GM12878 (cell line): ENCODE measurements around the gene NOS3. TPM values are rescaled to one million over a fixed set of nuclear protein-coding genes. Genes with fewer than 3 reads are reported as not detected.

Source experiments
- ATAC-seq: fragments of 200-7000 bp; cut with Tn5 transposase; 3 replicates; pipeline ENCODE4 v1.9.1; 2020; ENCODE audit warnings: mild to moderate bottlenecking, moderate library complexity
- BruUV-seq: library from RNA; stranded (reverse); fragments of 400-500 nt; replicated peaks from 2 replicates; lab custom pipeline; 2021; lab: Mats Ljungman, UMichigan
- CTCF ChIA-PET: fragments of 300-600 bp; sonication (Branson Sonifier 250); formaldehyde crosslinking; extraction: SDS; loops from one replicate; lab custom pipeline; 2021; ENCODE audit warnings: inconsistent platforms; lab: Yijun Ruan, JAX
- POLR2A ChIA-PET: fragments of 350-600 bp; formaldehyde crosslinking; extraction: SDS; loops from one replicate; lab custom pipeline; 2021; ENCODE audit warnings: inconsistent platforms; lab: Charles Lee
- RAD21 ChIA-PET: fragments of 300-600 bp; sonication (Branson Sonifier 250); formaldehyde crosslinking; loops from one replicate; lab custom pipeline; 2023; ENCODE audit warnings: antibody characterized with exemption; ENCODE audit not compliant: unreplicated experiment; lab: Charles Lee
- SMC1A ChIA-PET: fragments of 300-600 bp; sonication (Branson Sonifier 250); formaldehyde crosslinking; loops from one replicate; lab custom pipeline; 2023; ENCODE audit not compliant: unreplicated experiment, uncharacterized antibody; lab: Charles Lee
- DNase-seq: peaks from one replicate; pipeline ENCODE4 v3.0.0-alpha.2; 2011; ENCODE audit warnings: low read depth, low spot score
- FAIRE-seq: peaks from 3 replicates; lab custom pipeline; 2011; peaks lifted over from hg19 to GRCh38; lab: Jason Lieb, UNC
- H2AFZ ChIP-seq: 2 replicates; pipeline ENCODE4 v1.6.0; 2011; ENCODE audit warnings: low read depth, low read length, control low read depth; ENCODE audit not compliant: control insufficient read depth
- H3K27ac ChIP-seq: 2 replicates; pipeline ENCODE4 v1.5.1; 2011; ENCODE audit warnings: control low read depth; ENCODE audit not compliant: control insufficient read depth, insufficient read depth
- H3K27me3 ChIP-seq, 2 experiments: replicated peaks in 1 of 2; 2 replicates each; pipeline versions ENCODE4 v1.6.0 to v1.6.1; 2011; ENCODE audit warnings: low read length in 1 of 2; ENCODE audit not compliant: control insufficient read depth in 2 of 2, insufficient read depth in 2 of 2
- H3K36me3 ChIP-seq, 2 experiments: 2 replicates each; pipeline ENCODE4 v1.5.1; 2011; ENCODE audit warnings: low read length in 1 of 2; ENCODE audit not compliant: control insufficient read depth in 2 of 2, insufficient read depth in 2 of 2
- H3K4me1 ChIP-seq: 2 replicates; pipeline ENCODE4 v1.6.1; 2011; ENCODE audit warnings: mild to moderate bottlenecking, low read length, moderate library complexity, mixed read lengths; ENCODE audit not compliant: control insufficient read depth, insufficient read depth
- H3K4me2 ChIP-seq: 2 replicates; pipeline ENCODE4 v1.6.0; 2011; ENCODE audit warnings: control low read depth; ENCODE audit not compliant: control insufficient read depth, insufficient read depth
- H3K4me3 ChIP-seq: fragments of 200-600 bp; sonication (generic); 2 replicates; pipeline ENCODE4 v1.5.1; 2016
- H3K79me2 ChIP-seq: 2 replicates; pipeline ENCODE4 v1.6.0; 2011; ENCODE audit warnings: low read length; ENCODE audit not compliant: control insufficient read depth, insufficient read depth
- H3K9ac ChIP-seq: 2 replicates; pipeline ENCODE4 v1.8.0; 2011; ENCODE audit warnings: low read length, control low read depth, mixed read lengths; ENCODE audit not compliant: control insufficient read depth, insufficient read depth
- H3K9me3 ChIP-seq: replicated peaks from 3 replicates; pipeline ENCODE4 v1.5.1; 2011; ENCODE audit warnings: mild to moderate bottlenecking, low read length; ENCODE audit not compliant: control insufficient read depth, insufficient read depth
- H4K20me1 ChIP-seq: 2 replicates; pipeline ENCODE4 v1.6.0; 2011; ENCODE audit not compliant: control insufficient read depth, insufficient read depth
- BACH1 ChIP-seq: fragments of 450-650 bp; IDR thresholded peaks from 2 replicates; pipeline ENCODE4 v1.6.1; 2017; ENCODE audit warnings: mild to moderate bottlenecking, borderline replicate concordance
- ETV6 ChIP-seq, 2 experiments: fragments of 450-650 bp in 1 of 2; IDR thresholded peaks in 1 of 2; conservative IDR thresholded peaks in 1 of 2; 2 replicates each; pipeline ENCODE4 v1.6.1; 2014; ENCODE audit warnings: antibody characterized with exemption in 1 of 2, borderline replicate concordance in 1 of 2, low read depth in 1 of 2, mild to moderate bottlenecking in 1 of 2, moderate library complexity in 1 of 2
- HCFC1 ChIP-seq: fragments of 150-350 bp; IDR thresholded peaks from 2 replicates; pipeline ENCODE4 v1.6.1; 2014; ENCODE audit warnings: low read length
- RUNX3 ChIP-seq: IDR thresholded peaks from 2 replicates; pipeline ENCODE4 v1.6.1; 2012; ENCODE audit warnings: low read length, inconsistent platforms
- WGBS: methylation state at CpG from one replicate; pipeline ENCODE4 v1.1.6; 2016; ENCODE audit warnings: low lambda C conversion rate; ENCODE audit not compliant: insufficient replicate concordance, insufficient coverage; ENCODE audit errors: missing lambda C conversion rate; 5-methylcytosine and 5-hydroxymethylcytosine counted together
- in situ Hi-C: fragments of 300-500 bp; cut with MboI; formaldehyde crosslinking; loops from 9 replicates; pipeline ENCODE4 v1.14.3; 2018; ENCODE audit warnings: mixed read lengths
- intact Hi-C: fragments of 100-400 bp; cut with micrococcal nuclease; formaldehyde crosslinking; loops from one replicate; pipeline ENCODE4 v1.14.2; 2022; ENCODE audit not compliant: unreplicated experiment
- polyA plus RNA-seq, 11 experiments: library from polyadenylated mRNA; depleted of rRNA in 4 of 11; unstranded in 6 of 11; stranded (reverse) in 5 of 11; fragments of >200 nt; fragmentation: Nextera tagmentation in 4 of 11; fragmentation: Illumina TruSeq in 1 of 11; extraction: Ambion mirVana in 4 of 11; extraction: Trizol in 1 of 11; gene quantifications; 1 replicate in 1 of 11; 2 replicates in 10 of 11; pipeline versions ENCODE4 v1.2.1 to v1.2.3, GENCODE V29; 2011 to 2016; ENCODE audit warnings: inconsistent platforms in 2 of 11, missing spikeins in 2 of 11, low read depth in 1 of 11
- total RNA-seq, 4 experiments: library from RNA; depleted of rRNA in 3 of 4; stranded (reverse); fragments of >200 nt in 3 of 4; fragmentation: Illumina TruSeq in 1 of 4; extraction: Trizol in 1 of 4; gene quantifications; 2 replicates each; pipeline versions ENCODE4 v1.2.1 to v1.2.3, GENCODE V29; 2013 to 2021
- TF ChIP-seq, protein P1 (sequence below): fragments of 450-650 bp; IDR thresholded peaks from 2 replicates; pipeline ENCODE4 v1.6.1; 2017; ENCODE audit warnings: low read depth, mild to moderate bottlenecking, moderate library complexity
- TF ChIP-seq, protein P2 (sequence below): IDR thresholded peaks from 2 replicates; pipeline ENCODE4 v1.6.1; 2011; ENCODE audit warnings: low read depth, low read length, improper control_type of control experiment, borderline replicate concordance
- TF ChIP-seq, protein P3 (sequence below): IDR thresholded peaks from 2 replicates; pipeline ENCODE4 v1.6.1; 2012; ENCODE audit warnings: mild to moderate bottlenecking, low read depth, low read length
- TF ChIP-seq, protein P4 (sequence below): IDR thresholded peaks from 2 replicates; pipeline ENCODE4 v1.6.1; 2012; ENCODE audit warnings: low read length, inconsistent platforms

The NOS3 gene
- total and polyA plus RNA-seq, 10 of the 15 experiments (the other 5 are each of a cell fraction or from before 2014, with no cell fraction given) = 0.06 to 0.92 (median 0.30) TPM; not detected in 3

DNA sequence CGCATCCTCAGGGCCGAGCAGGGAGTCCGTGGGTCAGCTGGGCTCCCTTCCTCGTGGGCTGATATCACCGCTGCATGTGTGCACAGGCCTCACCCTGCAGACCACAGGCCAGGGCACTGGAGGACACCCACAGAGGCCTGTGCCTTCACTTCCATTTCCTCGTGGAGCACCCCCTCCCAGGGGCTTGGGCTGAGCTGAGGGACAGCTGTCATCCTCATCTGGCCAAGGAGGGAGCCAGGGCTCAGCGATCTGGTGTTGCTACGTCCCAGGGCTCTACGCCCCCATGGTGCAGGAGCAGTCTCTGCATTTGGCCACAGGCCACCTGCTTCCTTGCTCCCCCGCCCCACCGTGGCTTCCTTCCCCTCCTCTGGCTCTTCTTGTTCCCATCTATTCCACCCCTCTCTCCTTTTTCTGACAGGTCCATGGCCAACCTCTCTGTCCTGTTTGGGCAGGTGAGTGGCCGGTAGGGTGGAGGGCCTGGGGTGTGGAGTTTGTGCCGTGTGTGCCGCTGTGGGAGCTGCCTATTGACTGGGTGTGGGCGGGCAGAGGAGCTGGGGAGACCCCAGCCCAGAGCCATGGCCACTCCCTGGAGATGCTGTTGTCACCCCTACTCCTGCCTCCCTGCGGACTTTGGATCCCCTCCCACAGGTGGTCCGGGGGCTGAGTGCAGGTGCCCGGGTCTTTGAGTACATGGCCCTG is 49.2 kb downstream of the NOS3 start:
- POLR2A ChIA-PET = no interaction called here
- 83% methylated on average over 18 of the region's 18 CpGs for WGBS
- in situ Hi-C loops = no loop called here
- TF ChIP-seq HCFC1 (no peak), BACH1 (no peak), ETV6 (conservative IDR thresholded peaks at IDR 0.05 in 1 of 2, IDR thresholded peaks at IDR 0.05 in 1 of 2; ENCODE audit: borderline replicate concordance in 1 of 2, low read depth in 1 of 2) (no peak), RUNX3 (no peak)
- TF ChIP-seq, protein P1, sequence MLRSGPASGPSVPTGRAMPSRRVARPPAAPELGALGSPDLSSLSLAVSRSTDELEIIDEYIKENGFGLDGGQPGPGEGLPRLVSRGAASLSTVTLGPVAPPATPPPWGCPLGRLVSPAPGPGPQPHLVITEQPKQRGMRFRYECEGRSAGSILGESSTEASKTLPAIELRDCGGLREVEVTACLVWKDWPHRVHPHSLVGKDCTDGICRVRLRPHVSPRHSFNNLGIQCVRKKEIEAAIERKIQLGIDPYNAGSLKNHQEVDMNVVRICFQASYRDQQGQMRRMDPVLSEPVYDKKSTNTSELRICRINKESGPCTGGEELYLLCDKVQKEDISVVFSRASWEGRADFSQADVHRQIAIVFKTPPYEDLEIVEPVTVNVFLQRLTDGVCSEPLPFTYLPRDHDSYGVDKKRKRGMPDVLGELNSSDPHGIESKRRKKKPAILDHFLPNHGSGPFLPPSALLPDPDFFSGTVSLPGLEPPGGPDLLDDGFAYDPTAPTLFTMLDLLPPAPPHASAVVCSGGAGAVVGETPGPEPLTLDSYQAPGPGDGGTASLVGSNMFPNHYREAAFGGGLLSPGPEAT = no peak
- TF ChIP-seq, protein P2, sequence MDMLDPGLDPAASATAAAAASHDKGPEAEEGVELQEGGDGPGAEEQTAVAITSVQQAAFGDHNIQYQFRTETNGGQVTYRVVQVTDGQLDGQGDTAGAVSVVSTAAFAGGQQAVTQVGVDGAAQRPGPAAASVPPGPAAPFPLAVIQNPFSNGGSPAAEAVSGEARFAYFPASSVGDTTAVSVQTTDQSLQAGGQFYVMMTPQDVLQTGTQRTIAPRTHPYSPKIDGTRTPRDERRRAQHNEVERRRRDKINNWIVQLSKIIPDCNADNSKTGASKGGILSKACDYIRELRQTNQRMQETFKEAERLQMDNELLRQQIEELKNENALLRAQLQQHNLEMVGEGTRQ = no peak
- TF ChIP-seq, protein P3, sequence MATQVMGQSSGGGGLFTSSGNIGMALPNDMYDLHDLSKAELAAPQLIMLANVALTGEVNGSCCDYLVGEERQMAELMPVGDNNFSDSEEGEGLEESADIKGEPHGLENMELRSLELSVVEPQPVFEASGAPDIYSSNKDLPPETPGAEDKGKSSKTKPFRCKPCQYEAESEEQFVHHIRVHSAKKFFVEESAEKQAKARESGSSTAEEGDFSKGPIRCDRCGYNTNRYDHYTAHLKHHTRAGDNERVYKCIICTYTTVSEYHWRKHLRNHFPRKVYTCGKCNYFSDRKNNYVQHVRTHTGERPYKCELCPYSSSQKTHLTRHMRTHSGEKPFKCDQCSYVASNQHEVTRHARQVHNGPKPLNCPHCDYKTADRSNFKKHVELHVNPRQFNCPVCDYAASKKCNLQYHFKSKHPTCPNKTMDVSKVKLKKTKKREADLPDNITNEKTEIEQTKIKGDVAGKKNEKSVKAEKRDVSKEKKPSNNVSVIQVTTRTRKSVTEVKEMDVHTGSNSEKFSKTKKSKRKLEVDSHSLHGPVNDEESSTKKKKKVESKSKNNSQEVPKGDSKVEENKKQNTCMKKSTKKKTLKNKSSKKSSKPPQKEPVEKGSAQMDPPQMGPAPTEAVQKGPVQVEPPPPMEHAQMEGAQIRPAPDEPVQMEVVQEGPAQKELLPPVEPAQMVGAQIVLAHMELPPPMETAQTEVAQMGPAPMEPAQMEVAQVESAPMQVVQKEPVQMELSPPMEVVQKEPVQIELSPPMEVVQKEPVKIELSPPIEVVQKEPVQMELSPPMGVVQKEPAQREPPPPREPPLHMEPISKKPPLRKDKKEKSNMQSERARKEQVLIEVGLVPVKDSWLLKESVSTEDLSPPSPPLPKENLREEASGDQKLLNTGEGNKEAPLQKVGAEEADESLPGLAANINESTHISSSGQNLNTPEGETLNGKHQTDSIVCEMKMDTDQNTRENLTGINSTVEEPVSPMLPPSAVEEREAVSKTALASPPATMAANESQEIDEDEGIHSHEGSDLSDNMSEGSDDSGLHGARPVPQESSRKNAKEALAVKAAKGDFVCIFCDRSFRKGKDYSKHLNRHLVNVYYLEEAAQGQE = no peak
- TF ChIP-seq, protein P4, sequence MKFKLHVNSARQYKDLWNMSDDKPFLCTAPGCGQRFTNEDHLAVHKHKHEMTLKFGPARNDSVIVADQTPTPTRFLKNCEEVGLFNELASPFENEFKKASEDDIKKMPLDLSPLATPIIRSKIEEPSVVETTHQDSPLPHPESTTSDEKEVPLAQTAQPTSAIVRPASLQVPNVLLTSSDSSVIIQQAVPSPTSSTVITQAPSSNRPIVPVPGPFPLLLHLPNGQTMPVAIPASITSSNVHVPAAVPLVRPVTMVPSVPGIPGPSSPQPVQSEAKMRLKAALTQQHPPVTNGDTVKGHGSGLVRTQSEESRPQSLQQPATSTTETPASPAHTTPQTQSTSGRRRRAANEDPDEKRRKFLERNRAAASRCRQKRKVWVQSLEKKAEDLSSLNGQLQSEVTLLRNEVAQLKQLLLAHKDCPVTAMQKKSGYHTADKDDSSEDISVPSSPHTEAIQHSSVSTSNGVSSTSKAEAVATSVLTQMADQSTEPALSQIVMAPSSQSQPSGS = no peak
- Histone ChIP-seq H3K4me1 (no peaks in the 10 kb centered on the region), H3K27me3 (no peaks in the 10 kb centered on the region), H3K79me2 (no peaks in the 10 kb centered on the region), H2AFZ (no peak overlapping the region), H3K27ac (no peak overlapping the region), H3K36me3 (no peaks in the 10 kb centered on the region; a peak in 1 of 4 replicates), H3K9me3 (no peaks in the 10 kb centered on the region), H3K9ac (no peak overlapping the region), H4K20me1 (no peaks in the 10 kb centered on the region), H3K4me3 (no peak overlapping the region), H3K4me2 (no peak overlapping the region)
- CTCF ChIA-PET = no interaction called here
- DNase-seq = no peak
- RAD21 ChIA-PET = no interaction called here
- intact Hi-C loops = no loop called here
- no peak for FAIRE-seq
- SMC1A ChIA-PET = no interaction called here
- no TSS peak for BruUV-seq
- no peak for ATAC-seq
